ENCODE results near the gene DSEL.
A peak's percentile ranks its signal among the peaks of the same experiment; 100 is the strongest.

DSEL gene

GRCh38 chr18:67516539-67517443 lies at the start of gene DSEL:
Gene DSEL, minus strand, starts transcription at chr18:67516720. Its CDS starts 2,112 bp downstream, at chr18:67514608.
- DNase-seq = peak; percentile 93

GRCh38 chr18:67553437-67553836 lies 36.9 kb upstream of the DSEL start:
- DNase-seq = peak; percentile 82

- no peak for DNase-seq
Measured at GRCh38 chr18:67550872-67551520, 34.5 kb upstream of the DSEL start.

- DNase-seq = peak; percentile 16
Measured at GRCh38 chr18:67549946-67550345, 33.4 kb upstream of the DSEL start.

- no peak for DNase-seq
Measured at GRCh38 chr18:67545681-67546080, 29.2 kb upstream of the DSEL start.

GRCh38 chr18:67540559-67540958 lies 24.0 kb upstream of the DSEL start:
- no peak for DNase-seq

- DNase-seq = no peak
Measured at GRCh38 chr18:67531929-67532328, 15.4 kb upstream of the DSEL start.

GRCh38 chr18:67525328-67526099 lies 9.0 kb upstream of the DSEL start:
- no peak for DNase-seq

- no peak for DNase-seq
Measured at GRCh38 chr18:67520351-67520921, 3.9 kb upstream of the DSEL start.

- DNase-seq = no peak
Measured at GRCh38 chr18:67519592-67519991, 3.1 kb upstream of the DSEL start.

GRCh38 chr18:67518566-67518965 lies 2.0 kb upstream of the DSEL start:
- DNase-seq = no peak

- DNase-seq = peak; percentile 74
Measured at GRCh38 chr18:67517444-67517765, 885 bp upstream of the DSEL start.

GRCh38 chr18:67515942-67516538 lies 480 bp downstream of the DSEL start:
- DNase-seq = peak; percentile 92

GRCh38 chr18:67514901-67515540 lies 1.5 kb downstream of the DSEL start:
- DNase-seq = no peak

GRCh38 chr18:67514465-67514864 lies 2.1 kb downstream of the DSEL start:
- no peak for DNase-seq

- no peak for DNase-seq
Measured at GRCh38 chr18:67513280-67513679, 3.2 kb downstream of the DSEL start.

GRCh38 chr18:67511840-67512239 lies 4.7 kb downstream of the DSEL start:
- DNase-seq = no peak

GRCh38 chr18:67510831-67511230 lies 5.7 kb downstream of the DSEL start:
- DNase-seq = no peak

- no peak for DNase-seq
Measured at GRCh38 chr18:67509741-67510391, 6.7 kb downstream of the DSEL start.

- DNase-seq = no peak
Measured at GRCh38 chr18:67508146-67508545, 8.4 kb downstream of the DSEL start.

- DNase-seq = no peak
Measured at GRCh38 chr18:67504739-67505138, 11.8 kb downstream of the DSEL start.

All from NCI-H1105 treated with DMSO at 0.1 percent for 48 hours (cell line).